ENCODE data around the gene SLC23A2.
"Not testable (repeated sequence)": the region's sequence is repeated elsewhere in the genome, so short reads cannot be mapped to it uniquely, and the experiment has no call there.

Gene SLC23A2

DNA sequence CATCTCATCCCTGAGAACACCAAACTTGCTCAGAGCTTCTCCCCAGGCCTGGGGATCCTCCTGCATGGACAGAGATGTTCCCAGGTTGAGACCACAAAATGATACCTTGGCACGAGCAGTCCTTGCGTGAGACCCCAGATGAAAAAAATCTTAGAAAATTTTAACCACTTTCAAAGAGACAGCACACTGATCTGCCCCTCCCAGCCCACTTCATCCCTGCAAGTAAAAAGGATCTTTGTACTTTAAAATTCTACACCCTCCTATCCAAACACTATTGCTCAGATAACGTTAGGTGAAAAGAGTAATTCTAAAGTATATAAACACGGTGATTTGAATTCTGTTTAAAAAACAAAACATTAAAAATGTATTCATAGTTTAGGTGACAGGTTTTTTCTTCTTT is 98.5 kb downstream of the SLC23A2 start:
- DNase-seq (ENCODE audit: low read depth in 2 of 2) = no peak

DNA sequence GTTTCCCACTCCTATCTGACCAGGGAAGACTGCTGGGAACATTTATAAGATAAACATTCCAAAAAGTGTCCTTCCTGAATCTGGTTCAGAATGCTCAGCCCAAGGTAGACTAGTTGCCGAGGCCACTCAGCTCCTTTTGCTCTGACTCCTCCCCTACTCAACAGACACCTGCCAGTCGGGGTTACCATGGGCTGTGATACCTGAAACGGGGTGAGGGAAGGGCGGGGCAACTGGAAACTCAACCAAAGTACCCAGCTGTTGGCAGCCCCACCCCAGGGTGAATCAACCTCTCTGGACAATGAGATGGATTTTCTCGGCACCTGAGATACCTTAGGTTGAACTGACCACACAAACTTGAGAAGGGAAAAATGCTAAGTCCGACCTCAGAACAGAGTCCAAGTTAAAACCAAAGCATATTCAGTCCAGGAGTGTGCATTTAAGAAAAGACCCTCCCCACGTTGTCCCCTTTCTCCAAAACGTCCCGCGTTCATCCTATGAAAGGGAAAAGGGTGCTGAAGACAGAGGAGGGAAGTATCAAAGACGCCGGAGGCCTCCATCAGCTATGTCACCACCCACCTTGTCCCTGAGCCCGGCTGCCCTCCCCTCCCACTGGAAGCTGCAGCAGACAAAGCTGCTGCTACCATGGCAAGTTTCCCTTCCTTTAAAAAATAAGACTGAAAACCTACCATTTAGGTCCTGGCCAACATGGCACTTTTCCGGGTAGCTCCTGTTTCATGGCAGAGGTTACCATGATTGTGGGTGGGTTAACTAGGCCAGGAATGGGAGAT is 100.1 kb downstream of the SLC23A2 start:
- no peak for DNase-seq (ENCODE audit: low read depth in 2 of 2)

DNA sequence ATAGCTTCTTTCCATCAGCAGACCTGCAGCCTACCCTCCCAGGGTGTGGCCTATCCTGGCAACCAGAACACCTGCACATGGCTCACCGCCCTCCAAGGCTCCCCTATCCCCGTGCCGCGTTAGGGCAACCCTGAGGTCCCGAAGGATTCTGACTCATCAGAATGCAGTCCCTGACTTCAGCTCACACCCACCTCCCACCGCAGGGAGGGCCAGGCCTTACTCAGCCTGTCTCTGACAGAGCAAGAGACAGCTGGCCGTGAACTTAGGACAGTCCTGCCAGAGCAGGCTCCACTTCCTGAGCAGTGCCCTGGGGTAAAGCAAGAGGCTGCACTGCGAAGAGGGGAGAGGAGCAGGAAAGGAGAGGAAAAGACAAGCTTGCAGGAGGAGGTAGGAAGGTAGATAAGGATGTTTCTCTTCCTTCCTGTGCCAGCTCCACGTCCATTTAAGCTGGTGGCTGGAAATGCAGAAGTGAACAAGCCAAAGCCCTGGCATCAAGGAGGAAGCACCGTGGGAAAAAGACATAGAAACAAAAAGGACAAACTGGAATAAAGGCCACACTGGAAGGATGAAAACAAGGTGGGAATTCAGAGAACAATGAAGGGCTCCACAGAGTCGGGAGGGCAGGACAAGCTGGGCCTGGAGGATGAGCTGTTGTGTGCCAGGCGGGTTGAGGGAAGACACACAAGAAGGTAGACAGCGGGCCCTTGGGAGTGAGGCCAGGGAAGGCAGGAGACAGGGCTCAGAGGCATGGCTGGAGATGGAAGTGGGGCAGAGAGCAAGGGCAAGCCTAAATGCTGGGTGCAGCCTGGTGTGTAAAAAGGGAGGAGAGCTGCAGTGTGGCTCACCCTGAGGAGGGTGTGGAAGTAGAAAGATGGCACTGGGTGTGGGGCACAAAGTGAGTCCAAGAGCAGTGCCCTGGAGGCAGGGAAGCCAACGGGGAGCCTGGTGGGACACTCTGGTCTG is 102.7 kb downstream of the SLC23A2 start:
- DNase-seq (ENCODE audit: low read depth in 2 of 2) = no peak

DNA sequence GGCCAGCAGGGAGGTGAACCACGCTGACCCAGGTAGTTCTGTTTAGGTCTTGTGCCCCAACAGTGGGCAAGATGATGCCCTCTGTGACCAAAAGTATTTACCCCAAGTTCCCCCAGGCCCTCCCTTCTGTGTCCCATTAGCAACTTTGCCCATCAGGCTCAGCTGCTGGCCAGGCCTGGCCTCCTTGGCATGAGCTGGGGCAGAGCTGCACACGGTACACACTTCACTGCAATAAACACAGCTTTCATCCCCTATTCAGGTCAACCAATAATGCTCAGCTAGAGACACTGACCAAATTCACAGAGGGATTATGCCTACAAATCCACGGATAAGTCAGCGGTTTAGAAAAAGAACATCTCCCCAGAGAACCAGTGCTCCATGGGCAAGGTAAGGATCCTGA is 103.7 kb downstream of the SLC23A2 start:
- DNase-seq (ENCODE audit: low read depth in 2 of 2) = no peak

DNA sequence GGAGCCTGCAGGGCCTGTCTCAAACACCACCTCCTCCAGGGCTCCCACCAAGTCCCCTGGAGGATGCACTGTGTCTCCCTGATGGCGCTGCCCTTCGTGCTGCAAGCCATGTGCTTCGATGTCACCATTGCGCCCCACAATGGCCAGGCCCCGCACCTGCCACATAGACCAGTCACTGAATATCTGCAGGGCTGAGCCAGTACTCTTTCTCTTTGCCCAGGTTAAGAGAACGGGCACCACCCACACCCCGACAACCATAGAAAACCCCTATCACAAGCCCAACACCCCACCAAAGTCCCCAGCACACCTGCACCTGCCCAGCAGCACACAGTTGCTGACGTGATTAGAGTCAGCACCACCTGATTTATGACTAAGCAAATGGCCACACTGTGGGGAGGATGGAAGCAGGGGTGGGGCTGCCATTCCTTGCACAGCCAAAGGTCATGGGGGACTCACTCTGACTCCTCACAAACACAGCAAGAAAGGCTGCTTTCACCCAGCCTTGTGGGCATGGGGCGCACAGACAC is 104.3 kb downstream of the SLC23A2 start:
- DNase-seq (ENCODE audit: low read depth in 2 of 2) = no peak

DNA sequence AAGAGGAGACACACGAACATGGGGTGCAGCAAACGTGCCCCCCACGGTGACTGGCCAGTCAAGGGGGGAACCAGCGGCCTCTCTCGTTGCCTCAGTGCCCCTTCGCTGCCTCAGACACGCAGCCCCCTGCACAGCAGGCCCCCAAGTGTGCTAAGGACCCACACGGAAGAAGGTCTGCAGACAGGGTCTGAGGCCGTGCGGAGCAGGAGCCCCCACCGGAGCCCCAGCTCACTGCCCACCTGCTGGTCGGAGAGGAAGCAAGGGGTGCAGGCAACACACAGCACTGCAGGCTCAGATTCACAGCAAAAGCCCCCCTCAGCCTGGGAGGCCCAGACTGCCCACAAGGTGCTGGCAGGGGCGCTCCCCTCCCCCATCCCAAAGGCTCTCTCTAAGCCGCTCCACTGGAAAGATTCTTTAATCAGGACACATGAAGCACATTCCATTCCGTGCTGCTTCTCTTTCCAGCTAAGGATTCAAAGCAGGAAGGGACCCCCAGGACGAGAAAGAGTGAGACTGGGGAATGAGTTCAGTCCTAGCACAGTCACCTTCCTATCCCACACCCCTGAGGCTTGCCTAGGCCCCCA is 105.1 kb downstream of the SLC23A2 start:
- DNase-seq (ENCODE audit: low read depth in 2 of 2) = no peak

DNA sequence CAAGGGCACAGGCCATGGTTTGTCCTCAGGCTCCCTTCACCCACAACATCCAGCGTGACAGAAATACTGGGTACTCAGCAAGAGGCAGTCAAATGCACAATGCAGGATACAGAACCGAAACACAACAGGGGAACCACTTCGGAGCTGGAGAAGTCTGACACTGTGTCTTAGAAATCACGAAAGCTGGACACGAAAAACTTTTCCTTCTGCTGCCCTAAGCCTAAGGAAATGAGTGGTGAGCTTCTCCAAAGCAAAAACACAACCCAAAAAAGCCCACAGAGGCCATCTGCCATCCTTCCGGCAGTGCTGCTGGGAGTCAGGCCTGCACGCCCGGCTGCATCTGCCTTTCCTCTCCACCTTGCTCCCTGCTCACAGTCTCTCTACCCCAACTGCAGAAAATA is 106.3 kb downstream of the SLC23A2 start:
- DNase-seq (ENCODE audit: low read depth in 2 of 2) = no peak

DNA sequence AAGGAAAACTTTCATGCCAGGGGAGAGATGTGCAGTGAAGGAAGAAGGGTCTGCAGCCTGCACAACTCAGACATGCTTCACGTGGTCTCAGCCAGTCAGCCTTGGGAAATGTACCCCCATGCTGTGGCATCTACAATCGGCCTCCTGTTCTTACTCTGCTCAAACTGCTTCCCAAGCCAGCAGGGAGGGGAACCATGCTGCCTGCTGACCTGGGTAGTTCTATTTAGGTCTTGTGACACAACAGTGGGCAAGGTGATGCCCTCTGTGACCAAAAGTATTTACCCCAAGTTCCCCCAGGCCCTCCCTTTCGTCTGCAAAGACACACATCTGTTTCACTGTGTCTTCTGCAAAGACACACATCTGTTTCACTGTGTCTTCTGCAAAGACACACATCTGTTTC is 106.9 kb downstream of the SLC23A2 start:
- DNase-seq (ENCODE audit: low read depth in 2 of 2) = no peak

DNA sequence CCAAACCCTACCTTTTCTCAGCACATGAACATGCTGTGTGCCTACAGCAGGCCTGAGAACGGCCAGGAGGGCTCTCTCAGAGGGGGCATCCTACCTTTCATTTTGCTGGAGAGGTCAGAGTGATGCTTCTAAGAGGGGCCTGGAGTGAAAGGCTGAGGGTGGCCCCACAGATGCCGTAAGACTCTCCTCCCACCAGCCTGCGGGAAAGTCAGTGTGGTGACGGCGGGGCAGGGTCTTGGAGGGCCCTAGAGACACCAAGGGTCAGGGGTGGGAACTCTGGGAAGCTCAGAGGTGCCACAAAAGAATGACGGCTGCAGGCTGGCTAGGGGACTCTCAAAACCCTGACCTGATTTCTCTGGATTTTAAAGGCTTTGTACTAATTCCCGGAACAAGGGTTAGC is 107.6 kb downstream of the SLC23A2 start:
- no peak for DNase-seq (ENCODE audit: low read depth in 2 of 2)

DNA sequence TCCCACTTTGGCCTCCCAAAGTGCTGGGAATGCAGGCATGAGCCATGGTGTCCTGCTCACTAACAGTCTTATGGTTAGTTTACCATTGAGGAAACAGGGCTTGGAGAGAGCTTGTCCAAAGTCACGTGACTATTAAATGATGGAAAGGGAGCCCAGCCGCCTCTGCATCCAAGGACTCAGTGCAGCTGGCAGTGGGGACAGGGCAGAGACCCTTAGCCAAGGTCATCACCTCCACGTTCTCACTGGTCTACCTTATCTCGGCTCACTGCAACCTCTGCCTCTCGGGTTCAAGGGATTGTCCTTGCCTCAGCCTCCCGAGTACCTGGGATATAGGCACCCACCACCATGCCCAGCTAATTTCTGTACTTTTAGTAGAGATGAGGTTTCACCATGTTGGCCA is 109.3 kb downstream of the SLC23A2 start:
- no peak for DNase-seq (ENCODE audit: low read depth in 2 of 2)

DNA sequence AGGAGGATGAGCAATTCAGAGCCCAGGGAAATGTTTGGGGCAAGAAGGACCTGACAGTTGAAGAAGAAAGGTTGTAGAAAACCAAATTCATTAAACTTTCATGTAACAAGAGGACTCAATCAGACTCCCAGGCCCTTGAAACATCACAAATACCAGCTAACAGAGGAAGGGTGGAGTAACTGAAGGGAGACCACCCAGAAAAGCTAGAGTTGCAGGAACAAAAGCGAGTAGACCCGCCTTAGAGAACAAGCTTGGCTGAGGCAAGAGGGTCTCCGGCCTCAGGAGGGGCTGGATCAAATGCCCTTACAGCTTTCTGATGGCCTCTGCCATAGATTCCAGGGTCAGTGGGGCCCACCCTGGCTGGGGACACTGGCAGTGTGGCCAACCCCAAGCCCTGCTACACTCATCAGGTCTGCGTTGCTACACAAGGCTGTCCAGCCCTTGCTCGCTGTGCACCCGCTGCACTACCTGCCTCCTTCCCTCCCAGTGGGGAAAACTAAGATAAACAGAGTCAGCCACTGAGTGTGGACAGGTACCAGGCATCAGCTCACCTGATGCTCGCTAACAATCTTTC is 110.0 kb downstream of the SLC23A2 start:
- DNase-seq (ENCODE audit: low read depth in 2 of 2) = no peak

DNA sequence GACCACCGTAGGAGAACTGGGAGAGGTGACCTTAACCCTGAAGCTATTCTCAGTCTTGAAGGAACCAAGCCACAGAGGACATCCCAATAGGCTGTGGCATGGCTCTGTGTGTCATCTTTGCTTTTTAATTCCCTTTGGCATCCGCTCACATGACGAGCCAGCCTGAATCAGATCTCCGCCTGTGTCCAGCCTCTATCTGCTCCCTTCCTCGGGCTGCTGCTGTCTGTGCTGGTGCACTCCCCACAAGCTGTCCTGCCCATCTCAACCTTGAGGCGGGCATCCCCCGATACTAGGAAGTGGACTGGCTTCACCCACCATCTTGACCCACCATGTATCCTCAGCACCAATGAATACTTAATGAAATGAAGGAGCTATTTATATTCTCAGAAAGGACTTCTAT is 111.9 kb downstream of the SLC23A2 start:
- no peak for DNase-seq (ENCODE audit: low read depth in 2 of 2)

DNA sequence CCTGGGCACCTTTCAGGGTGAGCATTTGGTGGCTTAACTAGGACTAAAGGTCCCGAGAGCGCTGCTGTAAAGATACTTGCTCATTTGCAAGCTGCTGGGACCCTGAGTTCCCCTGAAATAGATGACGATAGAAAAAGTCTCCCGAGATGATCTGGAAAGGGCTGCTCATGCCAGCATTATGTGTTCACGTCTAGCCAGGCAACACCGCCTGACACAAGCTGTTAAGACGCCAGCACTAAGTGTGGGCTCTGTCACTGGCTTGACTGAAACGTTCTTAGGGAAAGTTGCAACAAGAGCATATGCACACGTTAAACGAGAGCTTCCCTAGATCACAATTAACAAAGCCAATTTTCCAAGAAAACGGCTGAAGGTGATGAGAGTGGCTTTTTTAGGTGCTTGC is 113.7 kb downstream of the SLC23A2 start:
- DNase-seq (ENCODE audit: low read depth in 2 of 2) = no peak

DNA sequence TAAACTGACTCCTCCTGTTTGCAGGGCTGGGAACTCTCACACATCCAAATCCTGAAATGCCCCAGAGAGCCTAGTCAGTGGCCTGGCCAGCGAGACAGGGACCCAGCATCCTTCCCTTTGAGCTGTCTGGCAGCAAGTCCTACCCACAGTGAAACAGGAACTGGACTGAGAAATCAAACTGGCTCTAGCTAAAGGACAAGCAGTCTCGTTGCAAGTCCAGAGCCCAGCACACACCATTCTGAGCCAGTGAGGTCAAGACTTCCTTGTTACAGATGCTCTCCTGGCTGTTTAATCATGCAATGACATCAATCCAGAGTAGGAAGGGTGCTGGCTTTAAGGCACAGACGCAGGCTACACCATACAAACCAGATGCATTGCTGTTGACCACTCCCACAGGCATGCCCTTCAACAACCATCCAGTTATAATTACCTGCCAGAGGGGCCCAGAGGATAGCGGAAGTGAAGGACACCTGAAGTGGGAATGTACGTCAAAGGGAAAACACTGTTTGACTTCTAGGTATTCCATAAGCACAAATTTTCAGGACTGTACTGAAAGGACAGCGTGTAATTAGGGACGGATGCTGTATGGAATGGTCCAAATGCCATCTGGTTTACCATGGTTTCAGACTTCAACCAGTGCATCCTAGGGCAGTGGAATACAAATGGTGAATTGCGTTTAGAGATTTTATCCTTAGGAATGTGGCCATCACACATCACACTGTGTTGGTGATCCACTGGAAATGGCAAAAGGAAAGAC is 114.4 kb downstream of the SLC23A2 start:
- DNase-seq (ENCODE audit: low read depth in 2 of 2) = no peak

DNA sequence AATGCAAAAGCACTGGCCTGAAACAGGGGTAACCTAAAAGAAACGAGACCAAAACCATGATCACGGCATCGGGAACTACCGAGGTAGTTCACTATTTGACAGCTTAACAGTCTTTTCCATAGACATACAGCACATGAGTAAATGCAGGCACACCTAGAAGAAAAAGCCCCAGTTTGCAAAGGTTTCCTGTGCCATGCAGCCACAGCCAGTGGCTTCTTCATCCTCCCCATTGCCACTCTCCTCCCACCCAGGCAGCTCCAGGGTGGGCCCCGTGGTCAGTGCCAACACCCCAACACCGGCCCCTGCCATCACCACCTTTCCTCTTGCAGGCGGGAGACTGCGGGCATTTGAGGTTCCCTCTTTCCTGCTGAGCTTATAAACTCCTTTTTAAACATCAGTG is 115.4 kb downstream of the SLC23A2 start:
- DNase-seq (ENCODE audit: low read depth in 2 of 2) = no peak

DNA sequence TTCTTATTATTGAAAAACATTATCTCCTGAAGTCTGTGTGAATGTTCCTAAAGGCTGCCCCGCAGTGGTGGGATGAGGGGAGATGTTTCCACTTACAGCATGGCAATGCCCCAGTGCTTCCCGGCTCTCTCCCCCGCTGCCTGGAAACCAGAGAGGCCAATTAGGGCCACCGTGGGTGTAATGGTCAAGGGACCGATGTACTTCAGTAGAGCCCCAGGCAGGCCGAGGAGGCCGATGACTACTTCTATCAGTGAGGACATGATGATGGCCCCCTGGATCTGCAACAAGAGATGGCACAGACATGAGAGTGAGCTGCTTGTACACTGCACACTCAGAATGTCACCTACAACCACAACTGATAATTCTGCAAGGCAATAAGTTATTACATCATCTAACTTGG is 117.8 kb downstream of the SLC23A2 start:
- no peak for DNase-seq (ENCODE audit: low read depth in 2 of 2)

DNA sequence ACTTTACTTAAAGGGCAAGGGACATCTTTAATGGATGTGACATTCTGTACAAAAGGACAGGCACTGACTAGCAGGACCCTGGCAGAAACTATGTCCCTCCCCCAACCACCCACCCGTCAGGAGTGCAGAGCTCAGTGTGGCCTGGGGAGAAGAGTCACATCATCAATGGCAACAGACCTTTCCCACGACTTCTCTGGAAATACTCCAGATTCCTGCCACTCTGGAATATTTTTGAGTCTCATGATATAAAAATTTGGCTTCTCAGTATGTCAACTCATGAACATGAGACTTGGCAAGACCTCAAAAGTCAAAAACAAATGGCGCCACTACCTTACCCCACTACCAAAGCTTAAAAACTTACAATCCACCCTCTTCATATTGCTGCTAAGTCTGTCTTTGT is 118.3 kb downstream of the SLC23A2 start:
- no peak for DNase-seq (ENCODE audit: low read depth in 2 of 2)

DNA sequence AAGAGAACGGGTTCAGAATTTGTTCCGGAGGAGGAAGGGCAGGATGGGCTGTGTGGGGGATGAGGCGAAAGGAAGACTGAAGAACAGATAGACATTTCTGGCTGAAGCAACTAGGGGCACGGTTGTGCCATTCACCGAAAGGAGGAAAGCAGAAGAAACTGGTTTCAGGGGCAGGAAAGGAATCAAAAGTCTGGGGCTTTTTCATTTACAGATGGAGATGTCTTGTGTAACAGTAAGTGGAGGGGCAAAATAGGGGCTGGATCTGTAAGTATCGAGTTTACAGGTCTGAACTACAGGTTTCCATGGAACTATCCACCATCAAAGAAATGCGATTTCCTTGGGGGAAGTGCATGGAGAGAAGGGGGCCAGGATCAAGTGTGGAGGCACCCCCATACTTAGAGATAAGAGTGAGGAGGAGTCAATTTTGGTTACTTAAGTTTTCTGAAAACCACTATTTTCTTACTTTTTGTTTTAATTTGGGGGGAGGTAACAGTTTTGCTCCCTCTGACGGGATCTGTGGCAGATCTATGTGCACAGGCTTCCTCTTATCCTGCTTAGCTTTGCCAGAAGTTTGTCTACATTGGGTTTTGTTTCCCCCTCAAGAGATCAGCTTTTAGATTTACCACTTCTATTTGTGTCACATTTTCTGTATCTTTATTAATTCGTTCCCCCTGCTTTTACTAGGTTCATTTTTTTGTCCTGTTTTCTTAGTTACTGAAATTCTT is 120.1 kb downstream of the SLC23A2 start:
- DNase-seq (ENCODE audit: low read depth in 2 of 2) = no peak

DNA sequence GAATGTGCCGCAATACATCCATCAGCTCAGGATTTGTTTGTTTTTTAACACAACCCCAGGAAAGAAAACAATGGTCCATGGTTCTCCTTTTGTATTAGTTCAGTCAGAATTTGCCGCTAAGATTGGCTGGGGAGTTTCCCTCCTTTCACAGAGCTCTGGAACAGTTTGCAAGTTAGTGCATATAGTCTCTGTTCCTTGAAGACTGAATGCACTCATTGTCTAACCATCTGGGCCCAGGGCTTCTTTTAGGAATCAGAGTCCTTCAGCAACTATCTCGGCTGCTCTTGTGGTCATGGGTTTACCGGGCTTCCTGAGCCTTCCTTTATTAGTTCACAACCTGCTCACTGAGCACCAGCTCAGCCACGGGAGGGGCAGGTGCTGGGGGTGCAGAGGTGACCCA is 121.3 kb downstream of the SLC23A2 start:
- no peak for DNase-seq (ENCODE audit: low read depth in 2 of 2)

DNA sequence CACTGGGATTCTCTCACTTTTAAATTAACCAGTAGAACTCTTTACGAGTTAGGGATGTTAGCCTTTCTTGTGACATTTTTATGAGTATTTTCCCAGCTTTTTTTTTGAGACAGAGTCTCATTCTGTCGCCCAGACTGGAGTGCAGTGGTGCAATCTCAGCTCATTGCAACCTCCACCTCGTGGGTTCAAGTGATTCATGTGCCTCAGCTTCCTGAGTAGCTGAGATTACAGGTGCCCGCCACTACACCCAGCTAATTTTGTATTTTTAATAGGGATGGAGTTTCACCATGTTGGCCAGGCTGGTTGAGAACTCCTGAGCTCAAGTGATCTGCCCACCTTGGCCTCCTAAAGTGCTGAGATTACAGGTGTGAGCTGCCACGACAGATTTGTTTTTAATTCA is 123.2 kb downstream of the SLC23A2 start:
- DNase-seq (ENCODE audit: low read depth in 2 of 2) = not testable (repeated sequence)

DNA sequence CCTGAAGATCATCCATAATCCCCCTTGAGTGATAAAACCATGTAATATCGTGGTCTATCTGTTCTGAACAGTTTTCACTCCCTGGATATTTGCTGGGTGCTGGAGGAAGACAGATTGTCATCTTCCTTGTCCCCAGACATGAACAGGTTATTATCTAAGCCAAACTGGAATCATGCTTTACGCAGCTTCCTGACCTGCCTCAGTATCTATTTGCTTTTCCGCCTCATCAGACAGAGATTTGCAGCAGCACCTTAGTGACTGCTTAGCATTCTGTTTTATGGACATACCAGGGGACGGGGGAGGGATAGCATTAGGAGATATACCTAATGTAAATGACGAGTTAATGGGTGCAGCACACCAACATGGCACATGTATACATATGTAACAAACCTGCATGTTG is 124.6 kb downstream of the SLC23A2 start:
- DNase-seq (ENCODE audit: low read depth in 2 of 2) = no peak
